H9 (cell line): ENCODE data around the gene ELF2. TPM values are rescaled to one million over a fixed set of nuclear protein-coding genes. Genes with fewer than 3 reads are reported as not detected.

ENCODE experiments used
- DNase-seq: peaks from one replicate; pipeline ENCODE4 v3.0.0-alpha.2; 2017
- H2AFZ ChIP-seq: one replicate; pipeline ENCODE4 v1.6.1; 2013; ENCODE audit warnings: mild to moderate bottlenecking, low read length, control low read depth, moderate library complexity
- H2AK5ac ChIP-seq: 2 replicates; pipeline ENCODE4 v1.6.1; 2013; ENCODE audit warnings: low read length, control low read depth, mixed read lengths; ENCODE audit not compliant: insufficient read length
- H2BK120ac ChIP-seq: one replicate; pipeline ENCODE4 v1.6.1; 2013; ENCODE audit warnings: low read depth, mild to moderate bottlenecking, low read length, control low read depth, inconsistent platforms; ENCODE audit not compliant: poor library complexity, severe bottlenecking
- H2BK12ac ChIP-seq: 2 replicates; pipeline ENCODE4 v1.6.1; 2013; ENCODE audit warnings: low read length, control low read depth, mixed read lengths, low read depth; ENCODE audit not compliant: insufficient read length
- H2BK15ac ChIP-seq: 2 replicates; pipeline ENCODE4 v1.6.1; 2013; ENCODE audit warnings: low read depth, low read length, control low read depth
- H2BK20ac ChIP-seq: one replicate; pipeline ENCODE4 v1.6.1; 2013; ENCODE audit warnings: low read depth, mild to moderate bottlenecking, low read length, control low read depth, inconsistent platforms; ENCODE audit not compliant: poor library complexity, severe bottlenecking
- H2BK5ac ChIP-seq: 2 replicates; pipeline ENCODE4 v1.6.1; 2013; ENCODE audit warnings: low read length, control low read depth, mixed read lengths; ENCODE audit not compliant: insufficient read length
- H3K14ac ChIP-seq: 2 replicates; pipeline ENCODE4 v1.6.1; 2013; ENCODE audit warnings: low read length, control low read depth; ENCODE audit not compliant: insufficient read depth
- H3K18ac ChIP-seq: 2 replicates; pipeline ENCODE4 v1.6.1; 2013; ENCODE audit warnings: low read depth, mild to moderate bottlenecking, mixed read lengths, low read length, control low read depth; ENCODE audit not compliant: insufficient read length
- H3K23ac ChIP-seq: 2 replicates; pipeline ENCODE4 v1.6.1; 2013; ENCODE audit warnings: low read length, control low read depth, mixed read lengths, low read depth; ENCODE audit not compliant: insufficient read length
- H3K23me2 ChIP-seq: 2 replicates; pipeline ENCODE4 v1.6.1; 2013; ENCODE audit warnings: low read depth, mild to moderate bottlenecking, mixed read lengths, low read length, control low read depth; ENCODE audit not compliant: insufficient read length, poor library complexity, severe bottlenecking
- H3K27ac ChIP-seq: 2 replicates; pipeline ENCODE4 v1.5.1; 2013; ENCODE audit warnings: low read length, control low read depth, mixed read lengths, low read depth; ENCODE audit not compliant: insufficient read length
- H3K27me3 ChIP-seq: 2 replicates; pipeline ENCODE4 v1.6.1; 2013; ENCODE audit warnings: low read length, control low read depth, inconsistent platforms; ENCODE audit not compliant: insufficient read depth
- H3K4ac ChIP-seq: 2 replicates; pipeline ENCODE4 v1.6.1; 2013; ENCODE audit warnings: low read depth, mild to moderate bottlenecking, control low read depth, inconsistent platforms, low read length, moderate library complexity
- H3K4me1 ChIP-seq: 2 replicates; pipeline ENCODE4 v1.6.1; 2013; ENCODE audit warnings: low read length, control low read depth, inconsistent platforms; ENCODE audit not compliant: insufficient read depth
- H3K4me2 ChIP-seq: 2 replicates; pipeline ENCODE4 v1.6.1; 2013; ENCODE audit warnings: low read length, control low read depth, mixed read lengths; ENCODE audit not compliant: insufficient read length, insufficient read depth
- H3K56ac ChIP-seq: 2 replicates; pipeline ENCODE4 v1.6.1; 2013; ENCODE audit warnings: low read depth, mild to moderate bottlenecking, mixed read lengths, low read length, control low read depth; ENCODE audit not compliant: insufficient read length
- H3K79me1 ChIP-seq: 2 replicates; pipeline ENCODE4 v1.6.1; 2013; ENCODE audit warnings: low read depth, mild to moderate bottlenecking, moderate library complexity, low read length, control low read depth, inconsistent platforms; ENCODE audit not compliant: insufficient read depth, poor library complexity, severe bottlenecking
- H3K79me2 ChIP-seq: 2 replicates; pipeline ENCODE4 v1.6.1; 2013; ENCODE audit warnings: low read length, control low read depth, inconsistent platforms; ENCODE audit not compliant: insufficient read depth
- H3K9ac ChIP-seq: 2 replicates; pipeline ENCODE4 v1.6.1; 2013; ENCODE audit warnings: low read length, control low read depth, mixed read lengths; ENCODE audit not compliant: insufficient read length; ENCODE audit errors: extremely low read depth
- H3K9me3 ChIP-seq: one replicate; pipeline ENCODE4 v1.6.1; 2013; ENCODE audit warnings: low read depth, low read length, inconsistent platforms; ENCODE audit not compliant: control insufficient read depth
- H3T11ph ChIP-seq: one replicate; pipeline ENCODE4 v1.6.1; 2013; ENCODE audit warnings: mild to moderate bottlenecking, low read length, control low read depth, inconsistent platforms
- H4K20me1 ChIP-seq: one replicate; pipeline ENCODE4 v1.6.1; 2013; ENCODE audit not compliant: control insufficient read depth, insufficient read length, insufficient read depth
- H4K5ac ChIP-seq: 2 replicates; pipeline ENCODE4 v1.6.1; 2013; ENCODE audit warnings: low read depth, mild to moderate bottlenecking, mixed read lengths, low read length, control low read depth; ENCODE audit not compliant: insufficient read length
- H4K8ac ChIP-seq: replicated peaks from 2 replicates; pipeline ENCODE4 v1.6.1; 2013; ENCODE audit warnings: low read length, control low read depth, mixed read lengths, low read depth; ENCODE audit not compliant: insufficient read length
- H4K91ac ChIP-seq: 2 replicates; pipeline ENCODE4 v1.6.1; 2013; ENCODE audit warnings: low read depth, mild to moderate bottlenecking, moderate library complexity, mixed read lengths, low read length, control low read depth; ENCODE audit not compliant: insufficient read length
- H3K27ac Mint-ChIP-seq, 3 experiments: 2 replicates in 2 of 3; 3 replicates in 1 of 3; pipeline ENCODE4 v1.8.0; 2020 to 2021; ENCODE audit warnings: mixed read lengths in 3 of 3, mild to moderate bottlenecking in 1 of 3, moderate library complexity in 1 of 3
- H3K27me3 Mint-ChIP-seq: 2 replicates; pipeline ENCODE4 v1.8.0; 2021; ENCODE audit warnings: low read depth, mild to moderate bottlenecking, moderate library complexity, mixed read lengths
- H3K36me3 Mint-ChIP-seq, 3 experiments: 2 replicates in 2 of 3; 3 replicates in 1 of 3; pipeline ENCODE4 v1.8.0; 2020 to 2021; ENCODE audit warnings: low read depth in 3 of 3, mixed read lengths in 3 of 3; ENCODE audit not compliant: insufficient read depth in 1 of 3
- H3K4me1 Mint-ChIP-seq, 2 experiments: 2 replicates each; pipeline ENCODE4 v1.8.0; 2020; ENCODE audit warnings: mixed read lengths in 2 of 2
- H3K4me3 Mint-ChIP-seq, 2 experiments: 2 replicates in 1 of 2; 3 replicates in 1 of 2; pipeline ENCODE4 v1.8.0; 2020 to 2021; ENCODE audit warnings: mild to moderate bottlenecking in 2 of 2, mixed read lengths in 2 of 2, moderate library complexity in 1 of 2
- H3K9me3 Mint-ChIP-seq, 2 experiments: 2 replicates in 1 of 2; 3 replicates in 1 of 2; pipeline ENCODE4 v1.8.0; 2020; ENCODE audit warnings: mild to moderate bottlenecking in 2 of 2, mixed read lengths in 2 of 2, moderate library complexity in 1 of 2
- CTCF ChIP-seq: fragments of 200-600 bp; sonication (generic); conservative IDR thresholded peaks from 3 replicates; pipeline ENCODE4 v1.8.0; 2021; ENCODE audit warnings: antibody characterized with exemption, mild to moderate bottlenecking
- WGBS: extraction: QIAGEN DNeasy Blood & Tissue Kit; methylation state at CpG from one replicate; pipeline ENCODE4 v1.1.7; 2013; ENCODE audit warnings: missing lambda C conversion rate, low lambda C conversion rate, mixed read lengths; ENCODE audit not compliant: insufficient read length; ENCODE audit errors: extremely low coverage; 5-methylcytosine and 5-hydroxymethylcytosine counted together
- total RNA-seq: library from RNA; stranded (reverse); gene quantifications from 2 replicates; pipeline ENCODE4 v1.2.1, GENCODE V29; 2021

ELF2 gene
- total RNA-seq, 1 experiment from 2014 or later: 49.6 TPM

GRCh38 chr4:139054791-139055505, 122.1 kb downstream of the ELF2 start:
- no CpG with 5 or more reads among the region's 1 CpG for WGBS
- H2AK5ac ChIP-seq: no peak overlapping the region
- H3K56ac ChIP-seq: no peak overlapping the region
- no peak overlapping the region for H2BK5ac ChIP-seq
- no peaks in the 10 kb centered on the region for H3K79me1 ChIP-seq
- H2BK120ac ChIP-seq: no peak overlapping the region
- no peaks in the 10 kb centered on the region for H3K4me1 ChIP-seq
- no peak overlapping the region for H3K27ac ChIP-seq
- H3K27me3 Mint-ChIP-seq: no peaks in the 10 kb centered on the region
- H4K8ac ChIP-seq: no peak overlapping the region
- no peak for DNase-seq
- no peak overlapping the region for H2BK20ac ChIP-seq
- H3K18ac ChIP-seq: no peak overlapping the region
- H3K27me3 ChIP-seq: no peaks in the 10 kb centered on the region
- H3K4ac ChIP-seq: no peak overlapping the region
- peaks cover 13 to 57% (median 31%) of the 10 kb centered on the region in 3 experiments; a peak in 5 of 7 replicates for H3K36me3 Mint-ChIP-seq
- H2BK12ac ChIP-seq: no peak overlapping the region
- no peak overlapping the region for H3K4me3 Mint-ChIP-seq
- no peak overlapping the region for H3K14ac ChIP-seq
- no peak overlapping the region for H2AFZ ChIP-seq
- H3K4me1 Mint-ChIP-seq: peaks cover 5 to 8% of the 10 kb centered on the region in 2 experiments
- no peaks in the 10 kb centered on the region for H3K23me2 ChIP-seq
- no peak overlapping the region for H2BK15ac ChIP-seq
- H3K27ac Mint-ChIP-seq: no peak overlapping the region; a peak in 1 of 7 replicates
- H3K23ac ChIP-seq: no peak overlapping the region
- no peak overlapping the region for H3T11ph ChIP-seq
- no peaks in the 10 kb centered on the region for H3K9me3 ChIP-seq
- no peak for TF ChIP-seq CTCF
- H3K4me2 ChIP-seq: no peak overlapping the region
- no peaks in the 10 kb centered on the region for H3K79me2 ChIP-seq
- H3K9ac ChIP-seq: no peak overlapping the region
- H3K9me3 Mint-ChIP-seq: no peaks in the 10 kb centered on the region
- no peaks in the 10 kb centered on the region for H4K20me1 ChIP-seq
- no peak overlapping the region for H4K91ac ChIP-seq
- H4K5ac ChIP-seq: no peak overlapping the region
